Common myeloid progenitor, CD34-positive (primary cell): Measurements from ENCODE around the gene KDM3B.

Source experiments
- CTCF ChIA-PET: fragments of 350-600 bp; sonication (Branson Sonifier 250); formaldehyde crosslinking; loops from one replicate; lab custom pipeline; 2021; ENCODE audit warnings: antibody characterized with exemption; lab: Charles Lee
- POLR2A ChIA-PET: fragments of 350-600 bp; sonication (Branson Sonifier 250); formaldehyde crosslinking; loops from one replicate; lab custom pipeline; 2021; ENCODE audit warnings: antibody characterized with exemption; lab: Charles Lee
- DNase-seq, 3 donors: peaks; one replicate each; pipeline versions ENCODE4 v3.0.0 to v3.0.0-alpha.2; 2013
- H3K27ac ChIP-seq, 2 experiments: 1 replicate in 1 of 2; 2 replicates in 1 of 2; pipeline ENCODE4 v1.7.0; 2013; ENCODE audit warnings: inconsistent platforms in 2 of 2, low read length in 2 of 2, mild to moderate bottlenecking in 2 of 2, low read depth in 1 of 2, moderate library complexity in 1 of 2; ENCODE audit not compliant: severe bottlenecking in 2 of 2, insufficient read depth in 1 of 2, poor library complexity in 1 of 2
- H3K27me3 ChIP-seq, 5 experiments: replicated peaks in 2 of 5; 1 replicate in 3 of 5; 2 replicates in 2 of 5; pipeline versions ENCODE4 v1.6.1 to v1.7.0; 2013; ENCODE audit warnings: low read length in 4 of 5, mild to moderate bottlenecking in 2 of 5, moderate library complexity in 2 of 5, inconsistent platforms in 1 of 5; ENCODE audit not compliant: insufficient read depth in 5 of 5, control insufficient read depth in 4 of 5
- H3K36me3 ChIP-seq, 4 experiments: 1 replicate in 2 of 4; 2 replicates in 2 of 4; pipeline versions ENCODE4 v1.6.1 to v1.7.0; 2013; ENCODE audit warnings: low read length in 3 of 4, control low read depth in 1 of 4, mild to moderate bottlenecking in 1 of 4; ENCODE audit not compliant: control insufficient read depth in 4 of 4, insufficient read depth in 4 of 4
- H3K4me1 ChIP-seq, 4 experiments: 1 replicate in 3 of 4; 2 replicates in 1 of 4; pipeline versions ENCODE4 v1.6.1 to v1.7.1; 2013; ENCODE audit warnings: low read length in 3 of 4, mild to moderate bottlenecking in 3 of 4, control low read depth in 1 of 4, inconsistent platforms in 1 of 4, moderate library complexity in 1 of 4; ENCODE audit not compliant: control insufficient read depth in 4 of 4, insufficient read depth in 4 of 4; ENCODE audit errors: control extremely low read depth in 1 of 4
- H3K4me3 ChIP-seq, 7 experiments: 1 replicate in 4 of 7; 2 replicates in 3 of 7; pipeline versions ENCODE4 v1.5.1 to v1.7.0; 2013; ENCODE audit warnings: mild to moderate bottlenecking in 7 of 7, low read length in 6 of 7, moderate library complexity in 6 of 7, inconsistent platforms in 2 of 7, low read depth in 2 of 7, control low read depth in 1 of 7; ENCODE audit not compliant: insufficient read depth in 4 of 7, control insufficient read depth in 1 of 7; ENCODE audit errors: extremely low read depth in 1 of 7
- H3K9me3 ChIP-seq, 5 experiments: 1 replicate in 4 of 5; 2 replicates in 1 of 5; pipeline versions ENCODE4 v1.6.1 to v1.7.1; 2013; ENCODE audit warnings: low read length in 4 of 5, mild to moderate bottlenecking in 2 of 5, inconsistent platforms in 1 of 5, low read depth in 1 of 5, moderate library complexity in 1 of 5; ENCODE audit not compliant: control insufficient read depth in 4 of 5, insufficient read depth in 2 of 5; ENCODE audit errors: control extremely low read depth in 1 of 5
- WGBS: methylation state at CpG from one replicate; pipeline ENCODE4 v1.1.5; 2013; ENCODE audit not compliant: insufficient coverage; 5-methylcytosine and 5-hydroxymethylcytosine counted together

KDM3B gene

GRCh38 chr5:138353560-138354080 lies 1.1 kb downstream of the KDM3B start:
- peak overlapping the region; percentile 91 to 98 for H3K27ac ChIP-seq
- CTCF ChIA-PET = interaction anchor here (0.5 to 10.2 kb wide), 13 partner anchors 15 to 181 kb away, joined by 3 to 233 read pairs (median 3); partner anchors contain the start of genes BRD8, CDC25C, EGR1 and FAM53C
- peak in 2 of 3 donors; percentile 56 to 69 for DNase-seq
- H3K4me3 ChIP-seq = peak overlapping the region; percentile 86 to 98 (median 96)
- peaks cover 2 to 25% (median 4%) of the 10 kb centered on the region in 4 experiments for H3K36me3 ChIP-seq
- 0% methylated on average over 6 of the region's 11 CpGs for WGBS
- peaks cover 0 to 9% (median 2%) of the 10 kb centered on the region in 5 experiments for H3K9me3 ChIP-seq
- peaks cover 25 to 45% (median 35%) of the 10 kb centered on the region in 4 experiments for H3K4me1 ChIP-seq
- H3K27me3 ChIP-seq = no peaks in the 10 kb centered on the region
- POLR2A ChIA-PET = interaction anchor here (0.6 to 2.7 kb wide), 6 partner anchors 12 to 174 kb away, joined by 3 to 44 read pairs (median 8); partner anchors contain the start of genes CDC25C, FAM53C and KIF20A

DNA sequence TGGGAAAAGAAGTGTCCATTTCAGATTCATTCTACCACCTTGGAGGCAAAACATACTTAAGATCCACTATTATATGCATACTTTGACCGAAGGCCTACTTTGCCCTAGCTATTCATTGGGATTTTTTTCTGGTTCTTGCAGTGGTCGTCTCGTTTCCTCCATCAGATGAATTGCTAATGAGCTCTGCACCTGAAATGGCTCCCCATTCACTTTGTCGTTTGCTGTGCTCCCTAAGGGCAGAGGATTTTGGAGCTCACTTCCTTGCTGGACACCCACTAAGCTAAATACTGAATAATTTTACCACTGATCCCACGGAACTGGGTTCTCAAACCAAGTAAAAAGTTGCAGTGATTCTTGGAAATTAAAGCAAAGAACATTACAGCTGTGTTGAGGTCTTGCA lies 1.9 kb downstream of the KDM3B start:
- DNase-seq = no peak
- WGBS = 15% methylated on average over 4 of the region's 5 CpGs
- peak overlapping the region; percentile 91 to 98 for H3K27ac ChIP-seq
- CTCF ChIA-PET = interaction anchor here (1.2 to 10.2 kb wide), 6 partner anchors 14 to 175 kb away, joined by 3 to 233 read pairs (median 8); partner anchors contain the start of genes BRD8, CDC25C, FAM53C and KIF20A
- H3K9me3 ChIP-seq = peaks cover 0 to 9% (median 2%) of the 10 kb centered on the region in 5 experiments
- POLR2A ChIA-PET = interaction anchor here (1.6 to 2.7 kb wide), 2 partner anchors 15 to 17 kb away, joined by 6 to 11 read pairs; partner anchors contain the start of gene FAM53C
- H3K4me3 ChIP-seq = peak overlapping the region in 6 of 7 experiments; percentile 86 to 98 (median 96)
- H3K27me3 ChIP-seq = no peaks in the 10 kb centered on the region
- peaks cover 25 to 42% (median 34%) of the 10 kb centered on the region in 4 experiments for H3K4me1 ChIP-seq
- peaks cover 0 to 18% (median 1%) of the 10 kb centered on the region in 4 experiments for H3K36me3 ChIP-seq

DNA sequence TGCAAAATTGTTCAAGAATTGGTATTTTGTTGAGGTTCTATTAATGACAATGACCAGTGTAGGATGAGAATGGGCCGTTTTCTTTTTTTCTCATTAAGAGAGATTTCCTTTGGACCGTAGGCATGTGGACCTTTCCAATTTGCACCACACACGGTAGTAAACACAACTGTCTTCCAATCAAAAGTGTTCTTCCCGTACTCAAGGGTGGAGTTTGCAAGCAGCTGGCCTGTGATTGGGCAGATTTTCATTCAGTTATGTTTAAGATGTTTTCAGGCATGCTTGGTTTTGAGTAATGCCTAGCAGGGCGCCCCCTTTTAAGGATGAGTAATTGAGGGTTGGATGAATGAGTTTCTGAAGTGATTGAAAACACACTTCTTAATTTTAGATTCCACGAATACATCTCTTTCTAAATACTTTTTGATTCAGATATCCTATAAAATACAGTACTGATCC lies 2.5 kb downstream of the KDM3B start:
- CTCF ChIA-PET = interaction anchor here (1.0 to 10.2 kb wide), 5 partner anchors 14 to 134 kb away, joined by 3 to 233 read pairs (median 3); partner anchors contain the start of genes CDC25C and FAM53C
- Histone ChIP-seq H3K27me3 (no peaks in the 10 kb centered on the region), H3K36me3 (peaks cover 0 to 13% (median 1%) of the 10 kb centered on the region in 4 experiments), H3K4me1 (peaks cover 22 to 37% (median 30%) of the 10 kb centered on the region in 4 experiments), H3K4me3 (peak overlapping the region in 6 of 7 experiments; percentile 86 to 98 (median 96)), H3K27ac (peak overlapping the region in 1 of 2 experiments; percentile 98), H3K9me3 (peaks cover 0 to 9% (median 2%) of the 10 kb centered on the region in 5 experiments)
- peak; percentile 70 to 86 (median 83) for DNase-seq
- no CpG with 5 or more reads among the region's 6 CpGs for WGBS
- POLR2A ChIA-PET = interaction anchor here (0.7 to 2.7 kb wide), 4 partner anchors 11 to 17 kb away, joined by 3 to 11 read pairs (median 4); partner anchors contain the start of gene FAM53C

- POLR2A ChIA-PET = no interaction called here
- DNase-seq = no peak
- H3K36me3 ChIP-seq = peaks cover 0 to 3% (median 1%) of the 10 kb centered on the region in 4 experiments
- H3K27me3 ChIP-seq = no peaks in the 10 kb centered on the region
- no CpG with 5 or more reads among the region's 3 CpGs for WGBS
- H3K4me1 ChIP-seq = peaks cover 9 to 19% (median 13%) of the 10 kb centered on the region in 4 experiments
- CTCF ChIA-PET = no interaction called here
- H3K9me3 ChIP-seq = no peaks in the 10 kb centered on the region
- H3K4me3 ChIP-seq = no peak overlapping the region
- no peak overlapping the region for H3K27ac ChIP-seq
These were observed 7.1 kb downstream of the KDM3B start for GRCh38 chr5:138359621-138360020.

DNA sequence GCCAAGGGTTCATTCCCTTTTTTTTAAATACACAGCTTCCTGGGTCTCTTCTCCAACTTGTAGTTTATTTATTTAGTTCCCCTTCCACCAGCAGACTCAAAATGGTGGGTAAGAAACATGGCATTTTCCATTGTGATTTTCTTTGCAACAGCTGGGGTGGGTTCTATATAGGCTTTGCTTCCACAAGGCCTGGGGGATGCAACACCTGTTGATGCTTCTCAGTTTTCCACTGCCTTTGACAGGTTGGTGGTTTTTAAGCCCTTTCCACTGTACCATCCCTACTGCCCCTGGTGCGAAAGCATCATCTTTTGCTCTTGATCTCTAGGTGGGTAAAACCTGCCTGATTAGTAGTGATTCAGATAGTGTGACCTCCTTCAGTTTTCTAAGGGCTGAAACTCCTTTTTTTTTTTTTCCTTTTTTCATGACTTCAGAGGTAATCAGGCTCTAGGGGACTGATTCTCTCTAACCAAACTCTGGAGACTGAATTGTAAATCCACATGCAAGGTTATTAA lies 8.5 kb downstream of the KDM3B start:
- Histone ChIP-seq H3K9me3 (no peaks in the 10 kb centered on the region), H3K4me1 (peaks cover 0 to 7% (median 3%) of the 10 kb centered on the region in 4 experiments), H3K4me3 (no peak overlapping the region), H3K36me3 (peaks cover 0 to 3% (median 1%) of the 10 kb centered on the region in 4 experiments), H3K27ac (no peak overlapping the region), H3K27me3 (no peaks in the 10 kb centered on the region)
- DNase-seq = no peak
- ChIA-PET POLR2A (no interaction called here), CTCF (interaction anchor here (1.5 kb wide), 1 partner anchor 9 kb away, joined by 9 read pairs; the partner anchor contains the start of gene KDM3B)
- WGBS = no CpG with 5 or more reads among the region's 1 CpG

DNA sequence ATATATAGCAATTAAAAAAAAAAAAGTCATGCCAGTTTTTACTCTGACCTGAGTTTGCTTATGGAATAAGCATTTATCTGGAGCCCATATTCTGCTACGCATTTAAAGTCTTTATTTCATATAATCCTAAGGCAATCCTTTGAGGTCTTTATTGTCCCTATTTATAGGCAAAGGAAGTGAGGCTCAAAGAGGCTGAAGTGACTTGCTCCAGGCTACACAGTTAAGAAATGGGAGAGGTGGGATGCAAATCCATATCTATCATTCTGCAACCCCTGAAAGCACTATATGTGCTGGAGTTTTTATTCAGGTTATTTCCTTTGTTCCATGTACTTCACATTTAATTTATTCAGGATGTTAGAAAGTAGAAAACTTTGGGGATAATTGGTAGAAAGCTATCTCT lies 12.1 kb downstream of the KDM3B start:
- Histone ChIP-seq H3K36me3 (peaks cover 0 to 3% (median 0%) of the 10 kb centered on the region in 4 experiments), H3K4me1 (peaks cover 7 to 26% (median 18%) of the 10 kb centered on the region in 4 experiments), H3K9me3 (no peaks in the 10 kb centered on the region), H3K27me3 (no peaks in the 10 kb centered on the region), H3K27ac (no peak overlapping the region), H3K4me3 (no peak overlapping the region)
- no CpG with 5 or more reads among the region's 1 CpG for WGBS
- CTCF ChIA-PET = interaction anchor here (1.5 to 10.5 kb wide), 2 partner anchors 11 to 12 kb away, joined by 4 to 125 read pairs; partner anchors contain the start of gene KDM3B
- no peak for DNase-seq
- POLR2A ChIA-PET = no interaction called here
